Keratinocyte (primary cell): ENCODE data around the gene CRIM1. TPM values are rescaled to one million over a fixed set of nuclear protein-coding genes. Genes with fewer than 3 reads are reported as not detected.

Source experiments
- DNase-seq: peaks from one replicate; pipeline ENCODE4 v3.0.0-alpha.2; 2011; ENCODE audit warnings: low read depth, missing footprints, low spot score
- FAIRE-seq: peaks from 2 replicates; lab custom pipeline; 2011; peaks lifted over from hg19 to GRCh38; lab: Jason Lieb, UNC
- H2AFZ ChIP-seq: 2 replicates; pipeline ENCODE4 v1.6.0; 2012; ENCODE audit warnings: low read length, control low read depth, inconsistent platforms; ENCODE audit not compliant: control insufficient read depth
- H3K27ac ChIP-seq: 2 replicates; pipeline ENCODE4 v1.5.1; 2011; ENCODE audit warnings: low read length; ENCODE audit not compliant: control insufficient read depth, insufficient read depth
- H3K27me3 ChIP-seq: 3 replicates; pipeline ENCODE4 v1.6.0; 2011; ENCODE audit warnings: low read length; ENCODE audit not compliant: control insufficient read depth, insufficient read depth; ENCODE audit errors: extremely low read depth
- H3K36me3 ChIP-seq, 2 experiments: 2 replicates in 1 of 2; 3 replicates in 1 of 2; pipeline ENCODE4 v1.5.1; 2011; ENCODE audit warnings: low read length in 2 of 2, mild to moderate bottlenecking in 1 of 2; ENCODE audit not compliant: control insufficient read depth in 2 of 2, insufficient read depth in 2 of 2; ENCODE audit errors: extremely low read depth in 1 of 2
- H3K4me1 ChIP-seq: 3 replicates; pipeline ENCODE4 v1.5.1; 2011; ENCODE audit warnings: low read length; ENCODE audit not compliant: control insufficient read depth, insufficient read depth; ENCODE audit errors: extremely low read depth
- H3K4me2 ChIP-seq: 3 replicates; pipeline ENCODE4 v1.6.0; 2011; ENCODE audit warnings: low read depth, low read length; ENCODE audit not compliant: control insufficient read depth, insufficient read depth; ENCODE audit errors: extremely low read depth
- H3K4me3 ChIP-seq, 3 experiments: fragments of 200-600 bp in 1 of 3; sonication (generic) in 1 of 3; 2 replicates in 2 of 3; 3 replicates in 1 of 3; pipeline ENCODE4 v1.5.1; 2011 to 2016; ENCODE audit warnings: low read length in 3 of 3, mild to moderate bottlenecking in 3 of 3, control low read depth in 2 of 3, inconsistent platforms in 1 of 3, low read depth in 1 of 3, mixed read lengths in 1 of 3, mixed run types in 1 of 3, moderate library complexity in 1 of 3; ENCODE audit not compliant: control insufficient read depth in 2 of 3, insufficient read depth in 2 of 3; ENCODE audit errors: extremely low read depth in 1 of 3
- H3K79me2 ChIP-seq: 2 replicates; pipeline ENCODE4 v1.6.0; 2012; ENCODE audit warnings: low read length; ENCODE audit not compliant: control insufficient read depth, insufficient read depth
- H3K9ac ChIP-seq: 3 replicates; pipeline ENCODE4 v1.6.0; 2011; ENCODE audit warnings: low read length; ENCODE audit not compliant: control insufficient read depth, insufficient read depth; ENCODE audit errors: extremely low read depth
- H3K9me1 ChIP-seq: 3 replicates; pipeline ENCODE4 v1.6.0; 2011; ENCODE audit warnings: low read length; ENCODE audit not compliant: control insufficient read depth, insufficient read depth; ENCODE audit errors: extremely low read depth
- H3K9me3 ChIP-seq: 2 replicates; pipeline ENCODE4 v1.5.1; 2012; ENCODE audit warnings: low read depth, low read length; ENCODE audit not compliant: control insufficient read depth
- H4K20me1 ChIP-seq: 3 replicates; pipeline ENCODE4 v1.6.0; 2011; ENCODE audit warnings: low read length; ENCODE audit not compliant: control insufficient read depth, insufficient read depth; ENCODE audit errors: extremely low read depth
- EZH2 ChIP-seq: IDR thresholded peaks from one replicate; pipeline ENCODE4 v1.6.1; 2012; ENCODE audit warnings: inconsistent platforms, mild to moderate bottlenecking, low read length, moderate library complexity
- dilution Hi-C: fragments of 300-500 bp; cut with MboI; formaldehyde crosslinking; loops from one replicate; pipeline ENCODE4 v1.7.0; 2020; ENCODE audit warnings: low sequenced_read_pairs; ENCODE audit not compliant: extremely low pct_ligation_motif_present
- polyA plus RNA-seq, 5 experiments: library from polyadenylated mRNA; depleted of rRNA in 3 of 5; stranded (reverse) in 3 of 5; stranded (forward) in 1 of 5; unstranded in 1 of 5; fragments of >200 nt; gene quantifications; 1 replicate in 1 of 5; 2 replicates in 3 of 5; 3 replicates in 1 of 5; pipeline versions ENCODE4 v1.2.1 to v1.2.3, GENCODE V29; 2011 to 2012; ENCODE audit warnings: missing spikeins in 2 of 5, low read depth in 1 of 5, low replicate concordance in 1 of 5
- TF ChIP-seq, protein P1 (sequence below), 3 experiments: IDR thresholded peaks in 1 of 3; conservative IDR thresholded peaks in 1 of 3; optimal IDR thresholded peaks in 1 of 3; 2 replicates in 2 of 3; 3 replicates in 1 of 3; pipeline versions ENCODE3 to v1.5.1; 2011; ENCODE audit warnings: low read length in 3 of 3, mild to moderate bottlenecking in 3 of 3, moderate library complexity in 2 of 3, control low read depth in 1 of 3, inconsistent platforms in 1 of 3; ENCODE audit not compliant: insufficient read depth in 2 of 3; ENCODE audit errors: extremely low read depth in 1 of 3

CRIM1 gene
- polyA plus RNA-seq, 1 donor (not counting 4 experiments of a cell fraction or from before 2014, with no cell fraction given), result 98.3 TPM

DNA sequence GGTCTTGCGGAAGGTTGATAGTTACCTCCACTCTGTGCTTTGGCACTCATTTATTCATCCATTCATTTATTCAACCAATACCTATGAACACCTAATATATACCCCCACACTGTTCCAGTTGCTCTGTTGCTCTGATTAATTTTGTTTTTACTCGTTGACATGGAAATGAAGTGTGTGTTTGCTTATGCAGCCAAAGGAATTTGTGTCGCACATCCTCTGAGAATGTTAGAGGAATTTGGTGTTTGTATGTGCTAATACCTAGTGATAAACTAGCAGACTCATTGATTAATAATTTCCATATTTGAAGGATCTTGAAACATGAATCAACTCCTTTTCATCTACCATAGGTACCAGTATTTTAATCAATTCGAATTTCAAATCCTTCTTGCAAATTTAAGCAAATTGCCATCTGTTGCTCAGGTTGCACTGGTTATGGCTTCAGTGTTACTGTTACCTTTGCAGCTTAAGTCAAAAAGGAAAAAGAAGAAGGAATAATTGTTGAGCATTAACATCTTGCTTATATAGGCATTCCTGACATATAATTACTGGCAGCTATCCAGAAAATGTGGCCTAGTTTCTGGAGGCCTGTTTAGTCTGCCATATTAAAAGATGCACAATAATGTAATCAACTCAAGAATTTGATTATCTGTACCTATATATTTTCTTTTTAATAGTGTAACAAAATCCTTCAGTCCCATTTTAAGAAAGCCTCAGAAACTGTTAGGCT is 25.7 kb upstream of the CRIM1 start:
- no peak for FAIRE-seq
- Histone ChIP-seq H3K36me3 (no peaks in the 10 kb centered on the region), H3K4me1 (peaks cover 13% of the 10 kb centered on the region), H3K9me1 (no peaks in the 10 kb centered on the region), H2AFZ (peak overlapping the region; percentile 87), H3K27me3 (no peaks in the 10 kb centered on the region), H3K79me2 (no peaks in the 10 kb centered on the region), H3K9ac (no peak overlapping the region), H3K27ac (no peak overlapping the region), H4K20me1 (no peaks in the 10 kb centered on the region), H3K4me2 (no peak overlapping the region), H3K9me3 (no peaks in the 10 kb centered on the region), H3K4me3 (no peak overlapping the region)
- TF ChIP-seq, protein P1, sequence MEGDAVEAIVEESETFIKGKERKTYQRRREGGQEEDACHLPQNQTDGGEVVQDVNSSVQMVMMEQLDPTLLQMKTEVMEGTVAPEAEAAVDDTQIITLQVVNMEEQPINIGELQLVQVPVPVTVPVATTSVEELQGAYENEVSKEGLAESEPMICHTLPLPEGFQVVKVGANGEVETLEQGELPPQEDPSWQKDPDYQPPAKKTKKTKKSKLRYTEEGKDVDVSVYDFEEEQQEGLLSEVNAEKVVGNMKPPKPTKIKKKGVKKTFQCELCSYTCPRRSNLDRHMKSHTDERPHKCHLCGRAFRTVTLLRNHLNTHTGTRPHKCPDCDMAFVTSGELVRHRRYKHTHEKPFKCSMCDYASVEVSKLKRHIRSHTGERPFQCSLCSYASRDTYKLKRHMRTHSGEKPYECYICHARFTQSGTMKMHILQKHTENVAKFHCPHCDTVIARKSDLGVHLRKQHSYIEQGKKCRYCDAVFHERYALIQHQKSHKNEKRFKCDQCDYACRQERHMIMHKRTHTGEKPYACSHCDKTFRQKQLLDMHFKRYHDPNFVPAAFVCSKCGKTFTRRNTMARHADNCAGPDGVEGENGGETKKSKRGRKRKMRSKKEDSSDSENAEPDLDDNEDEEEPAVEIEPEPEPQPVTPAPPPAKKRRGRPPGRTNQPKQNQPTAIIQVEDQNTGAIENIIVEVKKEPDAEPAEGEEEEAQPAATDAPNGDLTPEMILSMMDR (optimal IDR thresholded peaks at IDR 0.05 in 1 of 3, IDR thresholded peaks at IDR 0.05 in 1 of 3, conservative IDR thresholded peaks at IDR 0.05 in 1 of 3; ENCODE audit: extremely low read depth in 1 of 3, insufficient read depth in 2 of 3, low read length in 3 of 3), result no peak
- TF ChIP-seq EZH2, result no peak
- no peak for DNase-seq
- dilution Hi-C loops, result no loop called here

DNA sequence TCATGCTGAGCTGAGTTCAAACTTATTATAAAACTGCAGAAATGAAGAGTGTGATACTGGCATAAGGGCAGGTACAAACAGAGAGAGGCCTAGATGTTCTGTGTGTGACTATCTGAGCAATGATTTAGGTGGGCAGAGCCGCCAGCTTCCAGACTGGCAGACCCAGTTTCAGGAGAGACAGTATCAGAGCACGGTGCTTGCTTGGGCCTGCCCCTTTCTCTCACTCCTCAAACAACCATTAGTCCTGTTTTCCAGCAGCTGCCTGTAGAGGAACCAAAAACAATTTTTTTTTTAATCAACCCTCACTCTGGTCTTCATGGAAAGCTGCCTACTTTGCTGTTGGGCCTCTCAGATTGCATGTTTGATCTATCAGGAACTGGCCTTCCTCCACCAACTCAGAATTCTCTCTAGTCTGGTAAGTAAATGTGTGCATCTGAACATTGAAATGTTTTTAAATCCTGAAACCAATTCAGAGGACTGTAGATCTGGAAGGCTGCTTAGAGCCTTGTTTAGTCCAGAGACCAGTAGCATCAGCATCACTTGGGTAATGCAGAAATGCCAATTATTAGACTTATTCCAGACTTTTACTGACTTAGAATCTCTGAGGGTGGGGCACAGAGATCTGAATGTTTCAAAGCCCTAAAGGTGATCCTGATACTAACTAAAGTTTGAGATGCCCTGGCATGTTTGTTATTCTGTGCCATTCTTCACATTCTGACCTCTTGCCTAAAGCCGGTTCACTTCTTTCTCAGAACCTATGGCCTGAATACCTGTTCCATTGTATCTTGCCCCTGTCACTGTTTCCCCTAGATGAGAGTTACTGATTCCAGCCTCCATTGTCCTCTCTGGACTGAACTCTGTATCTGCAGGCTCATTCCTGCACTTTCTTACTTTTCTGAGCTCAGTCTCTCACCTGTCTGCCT is 24.8 kb upstream of the CRIM1 start:
- H3K9me1 ChIP-seq, result no peaks in the 10 kb centered on the region
- no peak overlapping the region for H3K4me3 ChIP-seq
- peak overlapping the region; percentile 87 for H2AFZ ChIP-seq
- no peak for DNase-seq
- H3K27ac ChIP-seq, result no peak overlapping the region
- dilution Hi-C loops, result no loop called here
- H3K79me2 ChIP-seq, result no peaks in the 10 kb centered on the region
- no peaks in the 10 kb centered on the region for H3K36me3 ChIP-seq
- no peaks in the 10 kb centered on the region for H3K27me3 ChIP-seq
- no peak for TF ChIP-seq EZH2
- TF ChIP-seq, protein P1 (optimal IDR thresholded peaks at IDR 0.05 in 1 of 3, IDR thresholded peaks at IDR 0.05 in 1 of 3, conservative IDR thresholded peaks at IDR 0.05 in 1 of 3; ENCODE audit: extremely low read depth in 1 of 3, insufficient read depth in 2 of 3, low read length in 3 of 3), result no peak
- H3K4me1 ChIP-seq, result peaks cover 13% of the 10 kb centered on the region
- no peaks in the 10 kb centered on the region for H3K9me3 ChIP-seq
- peak; percentile 39 for FAIRE-seq
- no peaks in the 10 kb centered on the region for H4K20me1 ChIP-seq
- H3K4me2 ChIP-seq, result no peak overlapping the region
- no peak overlapping the region for H3K9ac ChIP-seq
